ENCODE data around the gene PRDM5. TPM values are rescaled to one million over a fixed set of nuclear protein-coding genes. Genes with fewer than 3 reads are reported as not detected.

Gene PRDM5
- total and polyA plus RNA-seq, 9 donors, result 8.1 to 53.8 (median 36.3) TPM

- peaks cover 1% of the 10 kb centered on the region for H3K4me1 ChIP-seq (ENCODE audit: insufficient read depth)
- DNase-seq, result no peak
- TF ChIP-seq EP300 (IDR thresholded peaks at IDR 0.05), result no peak
- no peak for TF ChIP-seq CTCF (IDR thresholded peaks at IDR 0.05)
- no peak for TF ChIP-seq POLR2A (IDR thresholded peaks at IDR 0.05)
- H3K9me3 ChIP-seq, result no peaks in the 10 kb centered on the region
- no peaks in the 10 kb centered on the region for H3K27me3 ChIP-seq
- no peaks in the 10 kb centered on the region for H3K36me3 ChIP-seq
- no peak overlapping the region for H3K27ac ChIP-seq
- H3K4me3 ChIP-seq, result no peak overlapping the region
- intact Hi-C loops (cut with DNase I), result no loop called here
- WGBS, 3 donors, result 87 to 92% (median 87%) methylated on average over 3 of the region's 3 CpGs
These were observed 124.0 kb downstream of the PRDM5 start for GRCh38 chr4:120798570-120798969.

- DNase-seq, result no peak
- Histone ChIP-seq H3K27me3 (no peaks in the 10 kb centered on the region), H3K4me3 (no peak overlapping the region), H3K4me1 (ENCODE audit: insufficient read depth) (peaks cover under 1% of the 10 kb centered on the region), H3K36me3 (no peaks in the 10 kb centered on the region), H3K9me3 (no peaks in the 10 kb centered on the region), H3K27ac (no peak overlapping the region)
- intact Hi-C loops (cut with DNase I), result no loop called here
- 93 to 95% (median 95%) methylated on average over 3 of the region's 3 CpGs for WGBS, 3 donors
- TF ChIP-seq EP300 (IDR thresholded peaks at IDR 0.05) (no peak), CTCF (IDR thresholded peaks at IDR 0.05) (no peak), POLR2A (IDR thresholded peaks at IDR 0.05) (no peak)
These were observed 126.3 kb downstream of the PRDM5 start for GRCh38 chr4:120796271-120796670.

GRCh38 chr4:120785202-120785601 lies 137.3 kb downstream of the PRDM5 start:
- 94 to 97% (median 95%) methylated on average over 2 of the region's 2 CpGs for WGBS, 3 donors
- Histone ChIP-seq H3K9me3 (no peaks in the 10 kb centered on the region), H3K4me3 (no peak overlapping the region), H3K36me3 (no peaks in the 10 kb centered on the region), H3K27ac (no peak overlapping the region), H3K4me1 (ENCODE audit: insufficient read depth) (no peaks in the 10 kb centered on the region), H3K27me3 (no peaks in the 10 kb centered on the region)
- intact Hi-C loops (cut with DNase I), result no loop called here
- DNase-seq, result no peak
- TF ChIP-seq CTCF (IDR thresholded peaks at IDR 0.05) (no peak), POLR2A (IDR thresholded peaks at IDR 0.05) (no peak), EP300 (IDR thresholded peaks at IDR 0.05) (no peak)

- H3K9me3 ChIP-seq, result no peaks in the 10 kb centered on the region
- intact Hi-C loops (cut with DNase I), result no loop called here
- H3K36me3 ChIP-seq, result no peaks in the 10 kb centered on the region
- H3K4me1 ChIP-seq (ENCODE audit: insufficient read depth), result no peaks in the 10 kb centered on the region
- DNase-seq, result no peak
- no peak overlapping the region for H3K4me3 ChIP-seq
- H3K27me3 ChIP-seq, result no peaks in the 10 kb centered on the region
- no peak for TF ChIP-seq POLR2A (IDR thresholded peaks at IDR 0.05)
- TF ChIP-seq EP300 (IDR thresholded peaks at IDR 0.05), result no peak
- no peak for TF ChIP-seq CTCF (IDR thresholded peaks at IDR 0.05)
- H3K27ac ChIP-seq, result no peak overlapping the region
These were observed 145.1 kb downstream of the PRDM5 start for GRCh38 chr4:120777459-120777858.

GRCh38 chr4:120775431-120775830 lies 147.1 kb downstream of the PRDM5 start:
- Histone ChIP-seq H3K9me3 (no peaks in the 10 kb centered on the region), H3K4me1 (ENCODE audit: insufficient read depth) (no peaks in the 10 kb centered on the region), H3K27me3 (no peaks in the 10 kb centered on the region), H3K36me3 (no peaks in the 10 kb centered on the region), H3K4me3 (no peak overlapping the region), H3K27ac (no peak overlapping the region)
- no peak for DNase-seq
- TF ChIP-seq POLR2A (IDR thresholded peaks at IDR 0.05) (no peak), CTCF (IDR thresholded peaks at IDR 0.05) (no peak), EP300 (IDR thresholded peaks at IDR 0.05) (no peak)
- intact Hi-C loops (cut with DNase I), result no loop called here
